Gastrocnemius medialis (tissue), 4 donors: ENCODE results near the gene TDP2.

ENCODE experiments used
- POLR2A ChIP-seq, 2 donors: fragments of 450-650 bp; IDR thresholded peaks; one replicate each; pipeline ENCODE4 v1.6.1; 2017; ENCODE audit warnings: antibody characterized with exemption in 2 of 2, mild to moderate bottlenecking in 2 of 2, moderate library complexity in 2 of 2
- TF ChIP-seq, protein P1 (sequence below), 5 experiments: fragments of 450-650 bp in 3 of 5; fragments of 200-600 bp in 2 of 5; sonication (generic) in 2 of 5; IDR thresholded peaks in 4 of 5; conservative IDR thresholded peaks in 1 of 5; 1 replicate in 4 of 5; 2 replicates in 1 of 5; pipeline ENCODE4 v1.5.1; 2016 to 2019; ENCODE audit warnings: antibody characterized with exemption in 5 of 5, mild to moderate bottlenecking in 3 of 5, moderate library complexity in 3 of 5

DNA sequence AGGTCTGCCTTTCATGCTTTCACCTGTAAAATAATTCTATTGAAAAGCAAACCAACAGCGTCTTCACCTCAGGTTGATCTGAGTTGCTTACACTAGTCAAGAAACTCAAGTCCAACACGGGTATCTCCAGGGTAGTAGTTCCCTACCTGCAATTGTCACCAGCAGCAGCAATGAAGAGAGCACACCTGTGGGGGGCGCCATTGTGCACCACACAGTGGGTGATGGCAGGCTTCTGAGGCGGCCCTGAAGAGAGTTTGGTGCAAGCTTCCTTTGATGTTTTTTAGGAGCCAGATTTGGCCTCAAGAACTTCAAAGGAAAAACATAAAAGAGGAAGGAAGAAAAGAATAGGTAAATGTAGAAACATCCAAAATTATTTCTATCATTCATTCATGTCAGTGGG lies 65.8 kb downstream of the TDP2 start:
- TF ChIP-seq, protein P1, sequence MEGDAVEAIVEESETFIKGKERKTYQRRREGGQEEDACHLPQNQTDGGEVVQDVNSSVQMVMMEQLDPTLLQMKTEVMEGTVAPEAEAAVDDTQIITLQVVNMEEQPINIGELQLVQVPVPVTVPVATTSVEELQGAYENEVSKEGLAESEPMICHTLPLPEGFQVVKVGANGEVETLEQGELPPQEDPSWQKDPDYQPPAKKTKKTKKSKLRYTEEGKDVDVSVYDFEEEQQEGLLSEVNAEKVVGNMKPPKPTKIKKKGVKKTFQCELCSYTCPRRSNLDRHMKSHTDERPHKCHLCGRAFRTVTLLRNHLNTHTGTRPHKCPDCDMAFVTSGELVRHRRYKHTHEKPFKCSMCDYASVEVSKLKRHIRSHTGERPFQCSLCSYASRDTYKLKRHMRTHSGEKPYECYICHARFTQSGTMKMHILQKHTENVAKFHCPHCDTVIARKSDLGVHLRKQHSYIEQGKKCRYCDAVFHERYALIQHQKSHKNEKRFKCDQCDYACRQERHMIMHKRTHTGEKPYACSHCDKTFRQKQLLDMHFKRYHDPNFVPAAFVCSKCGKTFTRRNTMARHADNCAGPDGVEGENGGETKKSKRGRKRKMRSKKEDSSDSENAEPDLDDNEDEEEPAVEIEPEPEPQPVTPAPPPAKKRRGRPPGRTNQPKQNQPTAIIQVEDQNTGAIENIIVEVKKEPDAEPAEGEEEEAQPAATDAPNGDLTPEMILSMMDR (IDR thresholded peaks at IDR 0.05 in 4 of 5, conservative IDR thresholded peaks at IDR 0.05 in 1 of 5) = no peak
- no peak for TF ChIP-seq POLR2A (IDR thresholded peaks at IDR 0.05)
